ENCODE data around the gene GALR3.

DNA sequence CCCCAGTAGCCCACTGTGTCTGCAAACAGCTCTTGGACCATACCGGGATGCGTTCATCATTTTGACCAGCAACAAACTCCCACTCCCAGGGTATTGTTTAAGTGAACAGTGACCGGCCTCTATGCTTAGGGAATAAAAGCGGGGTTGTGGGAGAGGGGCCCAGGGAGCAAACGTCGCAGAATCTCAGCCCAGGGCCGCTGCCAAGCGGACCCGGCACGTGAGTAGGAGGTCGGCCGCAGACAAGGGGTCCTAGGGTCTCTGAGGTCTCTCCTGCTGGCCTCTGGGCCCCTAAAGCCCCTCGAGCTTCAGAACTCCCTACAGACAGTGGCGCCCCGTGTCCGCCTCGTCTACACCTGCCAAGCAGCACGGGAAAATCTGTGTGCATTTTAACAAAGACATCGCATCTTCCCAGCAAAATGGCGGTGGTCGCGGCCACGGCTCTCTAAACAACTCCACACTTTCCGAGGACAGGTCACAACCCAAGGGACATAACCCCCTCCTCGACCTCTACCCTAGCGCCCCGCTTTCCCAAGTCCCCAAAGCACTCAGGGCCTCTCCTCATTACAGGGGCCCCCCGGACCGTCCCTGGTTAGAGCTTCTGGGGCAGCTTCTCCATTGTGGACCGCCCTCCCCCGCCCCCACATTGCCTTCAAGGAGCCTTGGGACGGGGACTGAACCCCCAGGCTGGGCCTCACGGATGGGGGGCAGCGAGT, 19.4 kb upstream of the GALR3 start:
- no peak for TF ChIP-seq POLR2A (IDR thresholded peaks at IDR 0.05)
- TF ChIP-seq, protein P1, sequence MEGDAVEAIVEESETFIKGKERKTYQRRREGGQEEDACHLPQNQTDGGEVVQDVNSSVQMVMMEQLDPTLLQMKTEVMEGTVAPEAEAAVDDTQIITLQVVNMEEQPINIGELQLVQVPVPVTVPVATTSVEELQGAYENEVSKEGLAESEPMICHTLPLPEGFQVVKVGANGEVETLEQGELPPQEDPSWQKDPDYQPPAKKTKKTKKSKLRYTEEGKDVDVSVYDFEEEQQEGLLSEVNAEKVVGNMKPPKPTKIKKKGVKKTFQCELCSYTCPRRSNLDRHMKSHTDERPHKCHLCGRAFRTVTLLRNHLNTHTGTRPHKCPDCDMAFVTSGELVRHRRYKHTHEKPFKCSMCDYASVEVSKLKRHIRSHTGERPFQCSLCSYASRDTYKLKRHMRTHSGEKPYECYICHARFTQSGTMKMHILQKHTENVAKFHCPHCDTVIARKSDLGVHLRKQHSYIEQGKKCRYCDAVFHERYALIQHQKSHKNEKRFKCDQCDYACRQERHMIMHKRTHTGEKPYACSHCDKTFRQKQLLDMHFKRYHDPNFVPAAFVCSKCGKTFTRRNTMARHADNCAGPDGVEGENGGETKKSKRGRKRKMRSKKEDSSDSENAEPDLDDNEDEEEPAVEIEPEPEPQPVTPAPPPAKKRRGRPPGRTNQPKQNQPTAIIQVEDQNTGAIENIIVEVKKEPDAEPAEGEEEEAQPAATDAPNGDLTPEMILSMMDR (IDR thresholded peaks at IDR 0.05) = no peak
